IMR-90 (cell line): Measurements from ENCODE around the gene CAMKMT. TPM values are rescaled to one million over a fixed set of nuclear protein-coding genes. Genes with fewer than 3 reads are reported as not detected.

ENCODE experiments used
- ATAC-seq: fragments of 200-7000 bp; cut with Tn5 transposase; 2 replicates; pipeline ENCODE4 v1.9.1; 2020; ENCODE audit warnings: low read depth, mild to moderate bottlenecking, moderate library complexity
- BruUV-seq: library from RNA; stranded (reverse); fragments of 400-500 nt; replicated peaks from 2 replicates; lab custom pipeline; 2021; lab: Mats Ljungman, UMichigan
- CTCF ChIA-PET: fragments of 300-600 bp; formaldehyde crosslinking; extraction: SDS; loops from one replicate; lab custom pipeline; 2021; ENCODE audit warnings: antibody characterized with exemption; lab: Yijun Ruan, JAX
- POLR2A ChIA-PET: fragments of 300-600 bp; sonication (Branson Sonifier 250); formaldehyde crosslinking; loops from one replicate; lab custom pipeline; 2022; ENCODE audit warnings: antibody characterized with exemption; ENCODE audit not compliant: unreplicated experiment; lab: Charles Lee
- DNase-seq: peaks from one replicate; pipeline ENCODE4 v3.0.0; 2013
- H2AFZ ChIP-seq: replicated peaks from 2 replicates; pipeline ENCODE3; 2013; ENCODE audit warnings: low read length, mild to moderate bottlenecking; ENCODE audit not compliant: poor library complexity
- H2AK5ac ChIP-seq: 2 replicates; pipeline ENCODE4 v1.6.1; 2013; ENCODE audit warnings: low read depth, low read length, inconsistent platforms
- H2AK9ac ChIP-seq: replicated peaks from 2 replicates; pipeline ENCODE3; 2013; ENCODE audit warnings: mild to moderate bottlenecking, low read depth, low read length, moderate library complexity; ENCODE audit not compliant: poor library complexity
- H2BK120ac ChIP-seq: 2 replicates; pipeline ENCODE4 v1.6.1; 2013; ENCODE audit warnings: low read depth, low read length, inconsistent platforms
- H2BK15ac ChIP-seq: 3 replicates; pipeline ENCODE4 v1.6.1; 2013; ENCODE audit warnings: low read depth, low read length, inconsistent platforms
- H2BK20ac ChIP-seq: 2 replicates; pipeline ENCODE4 v1.6.1; 2013; ENCODE audit warnings: low read depth, mild to moderate bottlenecking, inconsistent platforms, low read length, moderate library complexity
- H2BK5ac ChIP-seq: 2 replicates; pipeline ENCODE4 v1.6.1; 2013; ENCODE audit warnings: mild to moderate bottlenecking, low read depth, low read length, inconsistent platforms; ENCODE audit not compliant: poor library complexity, severe bottlenecking
- H3K14ac ChIP-seq: replicated peaks from 2 replicates; pipeline ENCODE4 v1.6.1; 2013; ENCODE audit warnings: low read depth, low read length, inconsistent platforms
- H3K18ac ChIP-seq: 2 replicates; pipeline ENCODE4 v1.6.1; 2013; ENCODE audit warnings: low read depth, low read length, control low read depth
- H3K23ac ChIP-seq: 2 replicates; pipeline ENCODE4 v1.6.1; 2013; ENCODE audit warnings: low read depth, low read length, inconsistent platforms
- H3K27ac ChIP-seq: 2 replicates; pipeline ENCODE4 v1.5.1; 2013; ENCODE audit warnings: mild to moderate bottlenecking, control low read depth, low read length; ENCODE audit not compliant: insufficient read depth
- H3K27me3 ChIP-seq: 2 replicates; pipeline ENCODE4 v1.6.1; 2013; ENCODE audit warnings: low read length; ENCODE audit not compliant: control insufficient read depth, insufficient read depth
- H3K36me3 ChIP-seq: 2 replicates; pipeline ENCODE4 v1.6.1; 2013; ENCODE audit warnings: low read length, mixed read lengths; ENCODE audit not compliant: control insufficient read depth, insufficient read depth
- H3K4ac ChIP-seq: 2 replicates; pipeline ENCODE4 v1.6.1; 2013; ENCODE audit warnings: low read depth, low read length, inconsistent platforms
- H3K4me1 ChIP-seq: 2 replicates; pipeline ENCODE4 v1.6.1; 2013; ENCODE audit warnings: low read length, mixed read lengths; ENCODE audit not compliant: control insufficient read depth, insufficient read depth
- H3K4me2 ChIP-seq: 2 replicates; pipeline ENCODE4 v1.6.1; 2013; ENCODE audit warnings: low read depth, mild to moderate bottlenecking, control low read depth, low read length, moderate library complexity
- H3K4me3 ChIP-seq: 2 replicates; pipeline ENCODE4 v1.5.1; 2013; ENCODE audit warnings: low read depth, mild to moderate bottlenecking, control low read depth, low read length, moderate library complexity; ENCODE audit not compliant: insufficient read depth
- H3K56ac ChIP-seq: 2 replicates; pipeline ENCODE4 v1.6.1; 2013; ENCODE audit warnings: low read length, inconsistent platforms; ENCODE audit not compliant: insufficient read depth; ENCODE audit errors: extremely low read depth
- H3K79me1 ChIP-seq, 2 experiments: 2 replicates each; pipeline ENCODE4 v1.6.1; 2013; ENCODE audit warnings: low read length in 2 of 2, inconsistent platforms in 1 of 2, low read depth in 1 of 2
- H3K9ac ChIP-seq: 2 replicates; pipeline ENCODE4 v1.6.1; 2013; ENCODE audit warnings: low read depth, low read length, control low read depth
- H3K9me1 ChIP-seq: 2 replicates; pipeline ENCODE4 v1.6.1; 2013; ENCODE audit warnings: low read length, inconsistent platforms; ENCODE audit not compliant: insufficient read depth
- H3K9me3 ChIP-seq: 2 replicates; pipeline ENCODE4 v1.6.1; 2013; ENCODE audit warnings: low read length; ENCODE audit not compliant: control insufficient read depth, insufficient read depth
- H4K20me1 ChIP-seq: 2 replicates; pipeline ENCODE4 v1.6.1; 2013; ENCODE audit warnings: low read length, inconsistent platforms; ENCODE audit not compliant: insufficient read depth
- H4K5ac ChIP-seq: 2 replicates; pipeline ENCODE4 v1.6.1; 2013; ENCODE audit warnings: mild to moderate bottlenecking, low read depth, low read length, control low read depth
- H4K8ac ChIP-seq, 2 experiments: 2 replicates each; pipeline ENCODE4 v1.6.1; 2013; ENCODE audit warnings: low read depth in 2 of 2, low read length in 2 of 2, control low read depth in 1 of 2, inconsistent platforms in 1 of 2
- H4K91ac ChIP-seq: 2 replicates; pipeline ENCODE4 v1.6.1; 2013; ENCODE audit warnings: low read depth, low read length, inconsistent platforms; ENCODE audit not compliant: insufficient read depth
- FOS ChIP-seq: fragments of 150-350 bp; IDR thresholded peaks from 2 replicates; pipeline ENCODE4 v1.6.1; 2016; ENCODE audit warnings: low read depth, low read length
- RFX5 ChIP-seq: IDR thresholded peaks from 2 replicates; pipeline ENCODE4 v1.8.0; 2012; ENCODE audit warnings: low read depth, mild to moderate bottlenecking, low read length, moderate library complexity
- WGBS, 2 experiments: methylation state at CpG; one replicate each; pipeline versions ENCODE4 v1.1.5 to v1.1.7; 2013; ENCODE audit warnings: missing lambda C conversion rate in 2 of 2; ENCODE audit not compliant: insufficient read length in 1 of 2; ENCODE audit errors: extremely low coverage in 2 of 2; 5-methylcytosine and 5-hydroxymethylcytosine counted together
- dilution Hi-C: fragments of 300-500 bp; cut with HindIII; formaldehyde crosslinking; loops from one replicate; pipeline ENCODE4 v1.14.3; 2018; ENCODE audit warnings: low sequenced_read_pairs; ENCODE audit not compliant: unreplicated experiment
- in situ Hi-C: fragments of 300-500 bp; cut with MboI; formaldehyde crosslinking; loops from 3 replicates; pipeline ENCODE4 v1.14.3; 2019; ENCODE audit warnings: low sequenced_read_pairs, inconsistent platforms, mixed read lengths
- intact Hi-C: fragments of 100-400 bp; cut with micrococcal nuclease; formaldehyde crosslinking; loops from 2 replicates; pipeline ENCODE4 v1.10.0; 2022
- polyA plus RNA-seq, 3 experiments: library from polyadenylated mRNA; depleted of rRNA; stranded (reverse); fragments of >200 nt; gene quantifications; 2 replicates each; pipeline ENCODE4 v1.2.3, GENCODE V29; 2012; ENCODE audit warnings: low replicate concordance in 1 of 3
- total RNA-seq: library from RNA; depleted of rRNA; stranded (reverse); fragments of >200 nt; gene quantifications from 2 replicates; pipeline ENCODE4 v1.2.3, GENCODE V29; 2012

Gene CAMKMT
- total and polyA plus RNA-seq, 2 of the 4 experiments (the other 2 are of a cell fraction): 4.4 to 6.8 TPM

DNA sequence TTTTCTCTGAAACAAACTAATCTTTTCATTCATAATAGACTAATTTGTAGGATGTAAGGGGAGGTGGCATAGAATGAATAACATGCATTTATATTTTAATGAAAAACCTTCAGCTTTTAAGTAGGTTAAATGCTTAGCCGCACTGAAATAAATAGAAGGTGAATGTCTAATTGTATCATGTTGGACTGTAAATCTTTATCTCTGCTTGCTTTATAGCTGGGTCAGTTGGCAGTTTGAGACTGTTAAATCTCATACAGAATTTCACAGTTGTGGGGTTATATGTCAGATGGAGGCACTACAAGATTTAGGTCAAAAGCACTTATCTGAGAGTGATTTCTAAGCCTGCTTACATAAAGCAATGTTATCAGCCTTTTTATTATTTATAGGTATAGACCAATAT lies 405.0 kb downstream of the CAMKMT start:
- Histone ChIP-seq H3K27ac (no peak overlapping the region), H3K9ac (no peak overlapping the region), H4K20me1 (no peaks in the 10 kb centered on the region), H3K23ac (no peak overlapping the region), H2AK9ac (no peak overlapping the region), H3K4me3 (no peak overlapping the region), H3K79me1 (no peaks in the 10 kb centered on the region), H3K56ac (no peak overlapping the region), H2BK120ac (no peak overlapping the region), H4K8ac (no peak overlapping the region), H3K9me3 (0 out of 2 replicates have a peak, but pooled peaks cover 2% of the 10 kb centered on the region), H2BK20ac (no peak overlapping the region), H2AK5ac (no peak overlapping the region), H2BK15ac (no peak overlapping the region), H2AFZ (no peak overlapping the region), H4K5ac (no peak overlapping the region), H2BK5ac (no peak overlapping the region), H3K36me3 (no peaks in the 10 kb centered on the region), H3K14ac (no peak overlapping the region), H3K4me1 (no peaks in the 10 kb centered on the region), H3K27me3 (peaks cover 32% of the 10 kb centered on the region), H3K4me2 (no peak overlapping the region), H3K18ac (no peak overlapping the region), H4K91ac (no peak overlapping the region), H3K9me1 (no peaks in the 10 kb centered on the region), H3K4ac (no peak overlapping the region)
- WGBS, 2 experiments: no CpG with 5 or more reads among the region's 1 CpG
- in situ Hi-C loops: no loop called here
- TF ChIP-seq FOS: no peak
- TF ChIP-seq RFX5: no peak
- DNase-seq: no peak
- CTCF ChIA-PET: no interaction called here
- BruUV-seq: no TSS peak
- intact Hi-C loops: no loop called here
- POLR2A ChIA-PET: no interaction called here
- dilution Hi-C loops: no loop called here
- ATAC-seq: no peak
